Osteoblast (primary cell): ENCODE results near the gene STAC2. TPM values are rescaled to one million over a fixed set of nuclear protein-coding genes. Genes with fewer than 3 reads are reported as not detected.

ENCODE experiments used
- DNase-seq: peaks from one replicate; pipeline ENCODE4 v3.0.0; 2011; ENCODE audit warnings: low spot score, mixed read lengths; ENCODE audit not compliant: insufficient read length; ENCODE audit errors: missing footprints
- H2AFZ ChIP-seq: 2 replicates; pipeline ENCODE4 v1.6.0; 2011; ENCODE audit warnings: mild to moderate bottlenecking, low read length
- H3K27ac ChIP-seq: 2 replicates; pipeline ENCODE4 v1.5.1; 2011; ENCODE audit warnings: mild to moderate bottlenecking, low read depth, low read length, moderate library complexity
- H3K27me3 ChIP-seq: 2 replicates; pipeline ENCODE4 v1.6.0; 2012; ENCODE audit warnings: mild to moderate bottlenecking, control low read depth, inconsistent platforms, low read length, moderate library complexity; ENCODE audit not compliant: insufficient read depth
- H3K36me3 ChIP-seq: 2 replicates; pipeline ENCODE4 v1.5.1; 2011; ENCODE audit warnings: mild to moderate bottlenecking, low read length, control low read depth, moderate library complexity; ENCODE audit not compliant: insufficient read depth
- H3K4me1 ChIP-seq: 2 replicates; pipeline ENCODE4 v1.5.1; 2011; ENCODE audit warnings: mild to moderate bottlenecking, low read length, control low read depth, moderate library complexity; ENCODE audit not compliant: insufficient read depth
- H3K4me2 ChIP-seq: 2 replicates; pipeline ENCODE4 v1.6.0; 2011; ENCODE audit warnings: mild to moderate bottlenecking, low read length; ENCODE audit not compliant: insufficient read depth
- H3K4me3 ChIP-seq: fragments of 200-600 bp; sonication (generic); 3 replicates; pipeline ENCODE4 v1.5.1; 2012; ENCODE audit warnings: mild to moderate bottlenecking, low read length, inconsistent platforms; ENCODE audit not compliant: insufficient read depth
- H3K79me2 ChIP-seq: 2 replicates; pipeline ENCODE4 v1.6.0; 2012; ENCODE audit warnings: mild to moderate bottlenecking, low read length, control low read depth, inconsistent platforms; ENCODE audit not compliant: insufficient read depth
- H3K9me3 ChIP-seq: 2 replicates; pipeline ENCODE4 v1.5.1; 2011; ENCODE audit warnings: low read depth, low read length, control low read depth
- H4K20me1 ChIP-seq: 2 replicates; pipeline ENCODE4 v1.6.0; 2012; ENCODE audit warnings: mild to moderate bottlenecking, low read length, control low read depth; ENCODE audit not compliant: insufficient read depth
- CTCF ChIP-seq: IDR thresholded peaks from 2 replicates; pipeline ENCODE4 v1.5.1; 2011; ENCODE audit warnings: mild to moderate bottlenecking, low read depth, low read length, moderate library complexity; ENCODE audit errors: extremely low read depth
- total RNA-seq: library from RNA; depleted of rRNA; stranded (reverse); fragments of >200 nt; gene quantifications from 2 replicates; pipeline ENCODE4 v1.2.3, GENCODE V29; 2012

Gene STAC2
- total RNA-seq, 1 donor = not detected

- Histone ChIP-seq H3K27me3 (no peaks in the 10 kb centered on the region), H3K36me3 (no peaks in the 10 kb centered on the region), H3K27ac (peak overlapping the region; percentile 24), H3K4me2 (no peak overlapping the region), H3K4me1 (peaks cover 23% of the 10 kb centered on the region), H3K79me2 (no peaks in the 10 kb centered on the region), H3K4me3 (no peak overlapping the region), H3K9me3 (no peaks in the 10 kb centered on the region), H4K20me1 (no peaks in the 10 kb centered on the region), H2AFZ (no peak overlapping the region)
- no peak for DNase-seq
- no peak for TF ChIP-seq CTCF
Observed at GRCh38 chr17:39212195-39212810, 13.4 kb downstream of the STAC2 start.

GRCh38 chr17:39210093-39210434 lies 15.7 kb downstream of the STAC2 start:
- Histone ChIP-seq H3K27me3 (no peaks in the 10 kb centered on the region), H3K4me1 (peaks cover 23% of the 10 kb centered on the region), H3K4me3 (peak overlapping the region; percentile 67), H3K4me2 (peak overlapping the region; percentile 79), H2AFZ (peak overlapping the region; percentile 70), H3K9me3 (no peaks in the 10 kb centered on the region), H3K27ac (no peak overlapping the region), H3K79me2 (no peaks in the 10 kb centered on the region), H4K20me1 (no peaks in the 10 kb centered on the region), H3K36me3 (peaks cover under 1% of the 10 kb centered on the region)
- TF ChIP-seq CTCF = no peak
- no peak for DNase-seq

GRCh38 chr17:39209317-39210092 lies 16.2 kb downstream of the STAC2 start:
- Histone ChIP-seq H2AFZ (peak overlapping the region; percentile 70), H3K27me3 (no peaks in the 10 kb centered on the region), H3K9me3 (no peaks in the 10 kb centered on the region), H3K79me2 (no peaks in the 10 kb centered on the region), H3K4me3 (peak overlapping the region; percentile 67), H3K36me3 (peaks cover 6% of the 10 kb centered on the region), H3K27ac (peak overlapping the region; percentile 63), H4K20me1 (peaks cover under 1% of the 10 kb centered on the region), H3K4me2 (peak overlapping the region; percentile 79), H3K4me1 (peaks cover 23% of the 10 kb centered on the region)
- peak; percentile 98 for DNase-seq
- no peak for TF ChIP-seq CTCF

GRCh38 chr17:39208893-39209292 lies 16.9 kb downstream of the STAC2 start:
- H3K36me3 ChIP-seq = peaks cover 12% of the 10 kb centered on the region
- no peak for DNase-seq
- peak overlapping the region; percentile 63 for H3K27ac ChIP-seq
- no peaks in the 10 kb centered on the region for H3K79me2 ChIP-seq
- peak overlapping the region; percentile 79 for H3K4me2 ChIP-seq
- H3K27me3 ChIP-seq = no peaks in the 10 kb centered on the region
- peaks cover 23% of the 10 kb centered on the region for H3K4me1 ChIP-seq
- H4K20me1 ChIP-seq = peaks cover 6% of the 10 kb centered on the region
- TF ChIP-seq CTCF = no peak
- H3K9me3 ChIP-seq = no peaks in the 10 kb centered on the region
- no peak overlapping the region for H3K4me3 ChIP-seq
- no peak overlapping the region for H2AFZ ChIP-seq
